Measurements from ENCODE around the gene TNFRSF14. TPM values are rescaled to one million over a fixed set of nuclear protein-coding genes. Genes with fewer than 3 reads are reported as not detected.

Gene TNFRSF14
- total RNA-seq, 4 donors from 2014 or later = 34.4 to 94.6 (median 61.0) TPM

- TF ChIP-seq, protein P1, sequence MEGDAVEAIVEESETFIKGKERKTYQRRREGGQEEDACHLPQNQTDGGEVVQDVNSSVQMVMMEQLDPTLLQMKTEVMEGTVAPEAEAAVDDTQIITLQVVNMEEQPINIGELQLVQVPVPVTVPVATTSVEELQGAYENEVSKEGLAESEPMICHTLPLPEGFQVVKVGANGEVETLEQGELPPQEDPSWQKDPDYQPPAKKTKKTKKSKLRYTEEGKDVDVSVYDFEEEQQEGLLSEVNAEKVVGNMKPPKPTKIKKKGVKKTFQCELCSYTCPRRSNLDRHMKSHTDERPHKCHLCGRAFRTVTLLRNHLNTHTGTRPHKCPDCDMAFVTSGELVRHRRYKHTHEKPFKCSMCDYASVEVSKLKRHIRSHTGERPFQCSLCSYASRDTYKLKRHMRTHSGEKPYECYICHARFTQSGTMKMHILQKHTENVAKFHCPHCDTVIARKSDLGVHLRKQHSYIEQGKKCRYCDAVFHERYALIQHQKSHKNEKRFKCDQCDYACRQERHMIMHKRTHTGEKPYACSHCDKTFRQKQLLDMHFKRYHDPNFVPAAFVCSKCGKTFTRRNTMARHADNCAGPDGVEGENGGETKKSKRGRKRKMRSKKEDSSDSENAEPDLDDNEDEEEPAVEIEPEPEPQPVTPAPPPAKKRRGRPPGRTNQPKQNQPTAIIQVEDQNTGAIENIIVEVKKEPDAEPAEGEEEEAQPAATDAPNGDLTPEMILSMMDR (IDR thresholded peaks at IDR 0.05; ENCODE audit: low read depth) = no peak
These were observed 8.7 kb downstream of the TNFRSF14 start for GRCh38 chr1:2564815-2565374.

DNA sequence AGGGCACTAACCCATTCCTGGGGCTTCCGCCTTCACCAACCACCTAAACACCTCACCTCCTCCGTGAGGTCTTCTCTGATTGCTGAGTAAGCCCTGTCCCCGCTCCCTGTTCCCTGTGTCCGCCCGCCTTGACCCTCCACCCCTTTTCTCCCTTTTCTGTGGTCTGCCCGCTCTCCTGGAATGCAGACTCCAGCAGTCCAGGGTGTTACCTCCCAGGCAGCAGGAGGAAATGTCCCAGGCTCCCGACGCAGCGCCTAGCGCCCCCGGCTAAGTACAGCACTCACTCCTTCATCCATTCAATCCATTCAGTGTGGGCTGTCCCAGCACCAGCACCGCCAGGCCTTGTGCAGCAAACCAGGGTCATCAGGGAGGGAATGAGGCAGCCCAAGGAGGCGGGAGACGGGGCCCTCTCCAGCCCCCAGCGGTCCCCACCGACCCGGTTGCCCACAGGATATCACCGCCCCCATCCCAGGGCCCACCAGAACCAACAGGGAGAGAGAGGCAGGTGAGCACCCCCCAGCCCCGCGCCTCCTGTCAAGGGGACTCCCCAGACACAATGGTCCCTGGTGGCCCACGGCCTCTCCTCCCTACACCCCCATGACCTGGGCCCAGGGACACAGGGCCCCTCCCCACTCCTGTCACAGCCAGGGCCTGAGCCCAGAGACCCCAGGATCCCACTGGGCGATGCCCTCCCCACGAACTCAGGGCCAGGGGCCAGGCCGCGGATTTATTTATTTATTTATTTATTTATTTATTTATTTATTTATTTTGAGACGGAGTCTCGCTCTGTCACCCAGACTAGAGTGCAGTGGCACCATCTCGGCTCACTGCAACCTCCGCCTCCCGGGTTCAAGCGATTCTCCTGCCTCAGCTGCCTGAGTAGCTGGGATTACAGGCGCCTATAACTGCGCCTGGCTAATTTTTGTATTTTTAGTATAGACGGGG, 10.2 kb downstream of the TNFRSF14 start:
- TF ChIP-seq, protein P1 (IDR thresholded peaks at IDR 0.05; ENCODE audit: low read depth) = no peak

GRCh38 chr1:2567083-2567679, 11.0 kb downstream of the TNFRSF14 start:
- TF ChIP-seq, protein P1 (IDR thresholded peaks at IDR 0.05; ENCODE audit: low read depth) = no peak

- TF ChIP-seq, protein P1 (IDR thresholded peaks at IDR 0.05; ENCODE audit: low read depth) = no peak
These were observed 12.9 kb downstream of the TNFRSF14 start for GRCh38 chr1:2569060-2569459.

GRCh38 chr1:2570332-2570731, 14.2 kb downstream of the TNFRSF14 start:
- TF ChIP-seq, protein P1 (IDR thresholded peaks at IDR 0.05; ENCODE audit: low read depth) = no peak

DNA sequence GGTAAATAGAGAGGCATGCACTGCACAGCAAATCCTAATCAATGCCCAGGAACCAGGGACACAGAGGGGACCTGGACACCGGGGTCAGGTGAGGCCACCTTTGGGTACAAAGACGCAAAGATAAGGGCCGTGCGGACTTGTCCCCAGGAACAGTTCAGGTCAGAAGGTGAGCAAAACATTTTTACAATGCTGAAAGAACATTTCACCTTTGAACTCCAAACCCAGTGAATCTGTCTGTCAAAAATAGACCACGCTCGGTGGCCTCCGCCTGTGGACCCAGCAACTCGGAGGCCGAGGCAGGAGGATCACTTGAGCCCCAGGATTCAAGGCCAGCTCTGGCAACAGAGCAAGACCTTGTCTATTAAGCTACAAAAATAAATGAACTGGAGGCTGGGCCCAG, 15.2 kb downstream of the TNFRSF14 start:
- TF ChIP-seq, protein P1 (IDR thresholded peaks at IDR 0.05; ENCODE audit: low read depth) = no peak

All from subcutaneous adipose tissue (tissue), 4 donors.